GM18499 (cell line): Measurements from ENCODE around the gene REEP1.
"Not testable (repeated sequence)": the region's sequence is repeated elsewhere in the genome, so short reads cannot be mapped to it uniquely, and the experiment has no call there.

Experiments used
- ATAC-seq: cut with Tn5 transposase; IDR thresholded peaks from one replicate; pipeline ENCODE4 v1.9.1; 2021; ENCODE audit warnings: moderate number of reproducible peaks; ENCODE audit not compliant: insufficient read depth, unreplicated experiment

REEP1 gene

DNA sequence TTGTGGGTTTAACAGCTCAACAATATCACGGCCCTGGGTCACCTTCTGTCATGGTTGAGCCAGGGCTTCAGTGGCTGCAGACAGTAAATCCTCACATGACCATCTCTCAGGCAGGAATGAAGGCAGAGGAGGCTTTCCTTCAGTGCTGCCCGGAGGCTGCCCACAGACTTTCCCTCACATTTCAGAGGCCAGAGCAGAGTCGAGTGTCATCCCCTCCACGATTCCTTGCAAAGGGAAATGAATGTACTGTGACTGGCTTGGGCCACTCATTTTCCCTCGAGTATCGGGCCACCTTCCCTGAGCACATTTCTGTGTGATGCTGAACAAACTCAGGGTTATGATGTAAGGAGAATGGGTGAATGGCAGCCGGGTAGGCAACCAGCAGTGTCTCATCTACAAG is 10.0 kb upstream of the REEP1 start:
- no peak for ATAC-seq

DNA sequence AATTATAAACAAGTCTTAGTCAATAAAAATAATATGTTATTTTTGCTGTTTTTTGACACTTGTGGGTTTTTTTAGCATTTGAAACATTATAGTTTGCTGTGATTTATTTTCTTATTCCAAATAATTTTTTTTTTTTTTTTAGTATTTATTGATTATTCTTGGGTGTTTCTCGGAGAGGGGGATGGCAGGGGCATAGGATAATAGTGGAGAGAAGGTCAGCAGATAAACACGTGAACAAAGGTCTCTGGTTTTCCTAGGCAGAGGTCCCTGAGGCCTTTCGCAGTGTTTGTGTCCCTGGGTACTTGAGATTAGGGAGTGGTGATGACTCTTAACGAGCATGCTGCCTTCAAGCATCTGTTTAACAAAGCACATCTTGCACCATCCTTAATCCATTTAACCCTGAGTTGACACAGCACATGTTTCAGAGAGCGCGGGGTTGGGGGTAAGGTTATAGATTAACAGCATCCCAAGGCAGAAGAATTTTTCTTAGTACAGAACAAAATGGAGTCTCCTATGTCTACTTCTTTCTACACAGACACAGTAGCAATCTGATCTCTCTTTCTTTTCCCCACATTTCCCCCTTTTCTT is 8.5 kb upstream of the REEP1 start:
- not testable (repeated sequence) for ATAC-seq

DNA sequence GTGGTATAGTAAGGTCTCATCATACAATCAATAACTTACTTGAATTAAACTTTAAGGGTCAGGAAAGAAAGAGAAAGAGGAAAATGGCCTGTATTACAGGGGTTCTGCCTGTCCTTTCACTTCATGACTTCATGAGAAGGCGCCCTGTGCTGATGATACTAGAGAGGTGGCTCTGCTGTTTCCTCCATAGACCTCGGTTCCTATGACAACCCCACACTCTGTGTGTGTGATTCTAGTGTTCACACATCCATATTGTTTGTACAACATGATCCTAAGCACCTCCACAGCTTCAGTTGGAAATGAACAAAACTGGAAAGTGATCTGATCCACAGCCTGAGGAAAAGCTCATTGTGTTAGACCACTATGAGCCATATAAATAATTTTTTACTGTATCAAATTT is 7.0 kb upstream of the REEP1 start:
- no peak for ATAC-seq

DNA sequence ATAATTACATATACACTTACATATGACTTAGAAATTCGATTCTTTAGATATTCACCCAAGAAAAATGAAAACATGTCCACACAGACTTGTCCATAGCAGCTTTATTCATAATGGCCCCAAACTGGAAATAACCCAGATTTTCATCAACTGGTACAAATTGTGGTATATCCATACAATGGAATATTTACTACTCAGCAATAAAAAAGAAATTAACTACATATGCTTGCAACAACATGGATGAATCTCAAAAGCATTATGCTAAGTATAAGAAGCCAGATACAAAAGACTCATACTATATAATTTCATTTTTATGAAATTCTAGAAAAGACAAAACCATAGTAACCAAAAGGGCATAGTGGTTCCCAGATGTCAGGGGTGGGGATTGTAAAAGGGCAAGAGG is 5.1 kb upstream of the REEP1 start:
- ATAC-seq, result no peak

DNA sequence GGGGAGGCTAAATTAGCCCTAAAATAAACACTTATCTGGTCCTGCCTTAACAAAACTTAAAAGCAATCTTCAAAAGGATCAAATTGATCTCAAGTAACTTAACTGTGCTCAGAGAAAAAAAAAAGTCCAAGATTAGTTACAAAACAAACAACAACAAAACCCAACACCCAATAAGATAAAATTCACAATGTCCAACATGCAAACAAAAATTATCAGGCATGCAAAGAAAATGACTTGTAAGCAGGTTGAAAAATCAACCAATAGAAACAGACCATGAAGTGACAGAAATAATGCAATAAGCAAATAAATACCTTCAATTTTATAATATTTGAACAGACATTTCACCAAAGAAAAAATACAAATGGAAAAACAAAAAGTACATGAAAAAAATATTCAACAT is 4.0 kb upstream of the REEP1 start:
- ATAC-seq, result no peak

DNA sequence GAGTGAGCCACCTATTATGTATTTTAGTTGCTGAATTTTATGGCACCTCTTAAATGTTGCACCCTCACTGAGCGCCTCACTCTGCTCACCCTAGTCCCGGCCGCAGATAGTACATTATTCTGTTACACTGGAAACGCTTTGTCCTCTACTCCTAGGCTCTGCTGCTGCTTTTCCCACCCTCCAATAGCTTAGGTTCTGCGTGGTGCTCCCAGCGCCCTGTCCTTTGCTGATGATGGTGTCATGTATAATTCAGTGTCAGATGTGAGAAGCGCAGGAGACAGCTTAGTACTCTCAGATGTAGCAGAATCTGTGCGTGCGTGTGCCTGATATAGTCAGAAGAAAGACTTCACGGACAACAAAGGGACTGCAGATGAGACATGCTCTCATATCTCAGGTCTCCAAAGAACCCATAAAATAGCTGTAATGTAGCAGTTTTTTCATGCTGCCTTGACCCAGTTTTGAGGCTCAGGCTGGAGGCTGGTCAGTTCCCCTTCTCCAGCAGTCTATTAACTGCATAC is 1.4 kb upstream of the REEP1 start:
- no peak for ATAC-seq

DNA sequence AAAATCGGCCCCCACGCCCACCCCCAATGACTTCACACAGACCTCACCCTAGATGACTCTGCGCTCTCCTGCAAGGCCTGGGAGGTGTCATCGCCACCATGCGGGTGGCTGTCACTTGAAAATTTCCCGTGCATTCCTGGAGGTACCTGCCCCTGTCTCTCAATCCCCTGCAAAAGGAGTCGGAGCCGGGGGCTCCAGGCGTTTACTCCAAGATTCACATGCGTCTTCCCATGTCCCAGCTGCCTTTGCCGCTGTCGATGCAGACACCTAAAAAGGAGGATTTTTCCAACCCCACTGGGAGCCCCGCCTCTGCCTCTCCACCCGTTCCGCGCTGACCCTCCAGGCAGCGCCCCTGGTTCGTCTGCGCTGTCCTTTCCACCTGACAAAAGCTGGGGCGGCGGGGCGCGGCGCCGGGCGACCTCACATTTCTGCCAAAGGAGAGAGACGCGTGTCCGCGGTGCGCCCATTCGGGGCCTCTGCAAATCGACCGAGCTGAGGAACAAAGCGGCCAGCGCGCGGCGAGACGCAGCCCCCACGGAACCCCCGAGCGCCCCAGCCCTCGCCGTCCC is 667 bp downstream of the REEP1 start:
- no peak for ATAC-seq

DNA sequence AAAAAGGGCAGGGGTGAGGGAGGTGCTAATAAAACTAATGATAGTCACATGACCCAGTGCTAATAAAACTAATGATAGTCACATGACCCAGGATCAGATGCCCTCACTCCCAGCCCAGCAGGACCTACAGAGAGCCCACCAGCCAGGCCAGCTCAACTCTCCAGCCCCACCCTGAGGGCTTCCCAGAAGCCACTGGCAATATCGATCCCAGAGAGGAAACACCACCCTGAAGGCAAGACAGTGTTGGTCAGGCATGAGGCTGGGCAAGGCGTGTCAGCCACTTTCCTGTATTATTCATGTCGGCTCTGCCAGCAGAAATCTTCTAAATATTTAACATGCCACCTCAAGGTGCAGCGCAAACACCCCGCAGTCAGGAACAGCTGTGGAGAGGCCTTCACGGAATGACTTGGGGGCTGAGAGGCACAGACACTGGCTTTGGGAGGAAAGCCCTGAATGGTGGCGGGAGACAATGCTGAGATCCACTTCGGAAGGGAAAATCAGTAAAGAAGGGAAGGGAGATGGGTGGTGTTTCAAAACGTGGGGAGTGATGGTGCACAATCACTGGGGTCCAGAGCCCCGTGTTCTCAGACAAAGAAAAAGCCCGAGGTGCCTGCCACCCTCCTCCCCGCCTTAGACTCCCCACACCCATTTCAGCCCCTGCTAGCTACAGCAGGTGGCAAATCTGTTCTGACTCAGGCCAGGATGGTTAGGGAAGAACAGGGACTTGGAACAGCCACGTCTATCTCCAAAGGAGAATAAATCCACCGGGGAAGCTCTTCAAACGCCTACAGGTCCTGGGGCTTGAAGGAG is 1.4 kb downstream of the REEP1 start:
- ATAC-seq, result no peak

DNA sequence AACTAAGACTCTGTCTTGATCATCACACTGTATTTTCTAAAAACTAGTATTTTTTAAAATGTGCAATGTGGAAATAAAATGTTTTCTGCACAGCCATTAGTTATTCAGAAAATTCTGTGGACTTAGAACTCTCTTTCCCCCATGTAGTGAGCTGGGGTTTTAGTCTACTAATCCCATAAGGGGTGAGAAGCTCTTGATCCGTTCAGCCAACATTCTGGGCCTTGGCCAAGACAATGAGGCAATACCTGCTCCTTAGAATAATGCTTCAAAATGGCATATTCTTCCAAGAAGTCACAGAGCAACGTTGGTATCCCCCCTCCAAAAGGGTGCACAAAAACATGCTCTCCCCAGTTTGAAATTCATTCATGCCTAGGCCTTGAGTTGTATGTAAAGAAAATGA is 4.0 kb downstream of the REEP1 start:
- ATAC-seq, result no peak

DNA sequence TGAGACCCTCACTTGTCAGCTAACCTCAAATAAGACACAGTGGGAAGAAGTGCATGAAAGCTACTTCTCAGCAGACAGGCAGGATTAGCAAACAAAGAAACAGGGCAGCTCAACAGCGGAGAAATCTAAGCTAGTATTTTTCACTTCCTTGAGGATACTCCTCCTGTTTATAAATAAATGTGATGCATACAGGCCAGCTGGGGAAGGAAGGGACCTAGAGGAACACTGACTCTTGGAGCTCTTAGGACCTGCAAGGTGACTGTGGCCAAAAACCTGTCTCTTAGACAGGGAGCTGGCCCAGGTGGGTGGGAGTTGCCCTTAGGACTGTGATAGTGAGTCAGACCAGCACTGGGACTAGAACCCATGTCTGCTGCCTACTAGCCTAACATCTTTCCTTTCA is 4.8 kb downstream of the REEP1 start:
- ATAC-seq, result no peak

DNA sequence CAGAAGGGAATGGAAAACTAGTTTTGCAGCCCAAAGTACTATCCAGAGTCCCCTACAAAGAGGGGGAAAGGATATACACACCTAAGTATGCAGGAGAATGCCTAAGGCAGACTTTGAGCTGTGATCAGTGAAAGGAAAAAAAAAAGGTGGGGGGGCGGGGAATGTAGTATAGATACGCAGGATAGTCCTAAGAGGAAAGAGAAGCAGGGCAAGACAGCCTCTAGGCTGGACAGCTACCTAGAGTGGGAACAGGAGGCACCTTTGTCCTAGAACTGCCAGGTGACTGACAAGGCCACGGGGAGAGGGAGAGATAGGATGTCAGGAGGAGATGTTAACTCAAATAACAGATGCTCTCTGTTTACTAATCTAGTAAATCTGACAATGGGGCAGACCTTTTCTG is 6.0 kb downstream of the REEP1 start:
- ATAC-seq, result no peak

DNA sequence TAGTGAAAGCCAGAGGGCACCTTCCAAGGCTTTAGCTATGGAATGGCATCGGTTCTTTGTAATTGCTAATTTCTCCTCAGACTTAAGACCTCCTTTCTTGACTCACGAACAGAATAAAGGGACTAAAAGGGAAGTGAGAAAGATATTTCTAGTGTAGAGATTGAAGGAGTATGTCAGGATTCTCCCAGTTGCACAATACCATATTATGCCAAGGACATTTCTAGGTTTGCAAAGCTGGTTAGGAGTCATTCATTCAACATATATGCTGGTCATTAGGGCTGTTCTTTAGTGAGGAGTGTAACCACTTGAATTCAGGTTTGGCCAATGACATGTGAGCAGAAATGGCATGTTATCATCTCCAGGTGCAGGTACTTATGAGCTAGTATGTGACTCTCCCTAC is 7.4 kb downstream of the REEP1 start:
- ATAC-seq, result no peak

DNA sequence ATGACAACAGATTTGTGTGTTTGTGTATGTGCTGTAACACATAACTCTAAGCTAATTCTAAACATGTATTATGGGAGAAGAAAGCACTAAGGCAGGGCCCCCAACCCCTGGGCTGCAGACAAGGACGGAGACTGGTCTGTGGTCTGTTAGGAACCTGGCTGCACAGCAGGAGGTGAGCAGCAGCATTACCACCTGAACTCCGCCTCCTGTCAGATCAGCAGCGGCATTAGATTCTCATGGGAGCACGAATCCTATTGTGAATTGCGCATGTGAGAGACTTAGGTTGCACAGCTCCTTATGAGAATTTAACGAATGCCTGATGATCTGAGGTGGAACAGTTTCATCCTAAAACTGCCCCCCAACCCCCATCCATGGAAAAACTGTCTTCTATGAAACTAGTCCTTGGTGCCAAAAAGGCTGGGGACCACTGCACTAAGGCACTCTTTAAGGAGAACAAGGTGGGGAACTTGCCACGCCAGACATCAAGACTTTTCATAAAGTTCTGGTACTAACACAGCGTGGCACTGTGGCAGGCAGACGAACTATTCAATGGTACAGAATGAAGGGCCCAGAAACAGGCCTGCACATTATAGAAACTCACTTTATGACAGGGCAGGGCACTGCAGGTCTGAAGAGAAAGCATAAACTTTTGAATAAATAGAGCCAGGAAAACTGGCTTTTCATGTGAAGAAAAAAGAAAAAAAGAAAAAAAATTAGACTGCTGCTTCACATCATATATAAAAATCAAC is 14.0 kb downstream of the REEP1 start:
- no peak for ATAC-seq

DNA sequence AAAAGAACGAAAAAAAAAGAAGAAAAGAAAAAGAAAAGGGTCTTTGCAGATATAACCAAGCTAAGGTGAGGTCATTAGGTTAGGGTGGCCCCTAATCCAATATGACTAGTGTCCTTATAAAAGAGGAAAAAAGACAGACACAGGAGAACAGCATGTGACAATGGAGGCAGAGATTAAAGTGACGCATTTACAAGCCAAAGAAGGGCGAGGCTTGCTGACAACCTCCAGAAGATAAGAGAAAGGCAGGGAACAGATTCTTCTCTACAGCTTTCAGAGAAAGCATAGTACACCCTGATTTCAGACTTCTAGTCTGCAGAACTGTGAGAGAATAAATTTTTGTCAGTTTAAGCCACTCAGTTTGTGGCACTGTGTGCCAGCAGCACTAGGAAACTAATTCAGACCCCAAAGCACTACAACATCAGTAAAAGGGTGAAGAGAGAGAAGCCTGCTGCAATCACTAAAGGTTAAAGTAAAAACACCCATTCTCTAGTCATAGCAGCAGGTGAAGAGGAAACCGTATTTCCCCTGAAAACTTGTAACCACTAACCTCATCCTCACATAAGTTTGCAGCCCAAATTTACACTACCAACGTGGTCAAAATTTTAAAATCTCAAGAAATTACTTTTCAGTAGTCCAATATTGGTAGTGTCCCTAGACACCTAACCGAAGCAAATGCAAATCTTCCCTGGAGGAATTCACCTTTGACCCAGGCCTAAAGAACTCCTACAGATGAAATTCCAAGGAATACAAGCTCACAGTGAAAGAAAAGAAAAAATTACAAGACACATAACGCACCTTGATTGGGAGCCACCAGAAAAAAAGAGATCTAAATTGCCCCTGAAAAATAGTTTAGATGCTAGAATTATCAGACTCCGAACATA is 17.5 kb downstream of the REEP1 start:
- no peak for ATAC-seq

DNA sequence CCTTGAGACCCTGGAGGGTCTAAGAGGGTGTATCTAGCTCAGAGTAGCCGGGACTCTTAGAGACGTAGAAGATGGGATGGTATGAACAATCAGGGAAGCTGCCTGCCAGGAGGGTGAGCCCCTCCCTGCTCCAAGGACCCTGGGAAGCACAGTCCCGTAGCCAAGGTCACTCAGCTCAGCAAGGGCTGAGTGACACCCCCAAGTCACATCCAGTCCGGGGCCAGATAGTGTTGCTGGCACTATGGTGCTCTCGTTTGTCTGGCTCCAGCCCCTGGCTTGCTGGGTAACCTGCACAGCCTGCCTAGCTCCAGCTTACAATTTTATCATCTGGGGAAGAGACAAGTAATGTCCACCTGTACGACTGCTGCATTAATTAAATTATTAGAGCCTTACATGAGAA is 22.3 kb downstream of the REEP1 start:
- no peak for ATAC-seq

DNA sequence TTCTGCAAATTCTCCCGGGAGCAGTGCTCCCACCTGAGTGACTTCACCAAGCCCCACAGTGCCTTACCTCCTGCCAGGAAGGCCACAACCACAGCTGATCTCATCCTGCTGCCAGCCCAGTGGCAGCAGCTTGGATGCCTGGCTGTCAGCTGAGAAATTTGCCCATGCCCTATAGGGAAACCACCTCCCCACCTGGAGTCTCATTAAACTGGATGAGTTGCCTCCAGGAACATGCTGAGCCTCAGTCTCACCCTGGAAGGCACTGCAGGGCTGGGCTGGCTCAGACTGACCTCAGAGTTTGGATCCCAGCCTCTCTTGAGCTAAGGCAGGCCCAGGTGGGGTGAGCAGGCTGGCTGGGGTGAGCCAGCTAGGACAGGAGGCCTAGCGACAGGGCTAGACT is 23.3 kb downstream of the REEP1 start:
- ATAC-seq, result no peak

DNA sequence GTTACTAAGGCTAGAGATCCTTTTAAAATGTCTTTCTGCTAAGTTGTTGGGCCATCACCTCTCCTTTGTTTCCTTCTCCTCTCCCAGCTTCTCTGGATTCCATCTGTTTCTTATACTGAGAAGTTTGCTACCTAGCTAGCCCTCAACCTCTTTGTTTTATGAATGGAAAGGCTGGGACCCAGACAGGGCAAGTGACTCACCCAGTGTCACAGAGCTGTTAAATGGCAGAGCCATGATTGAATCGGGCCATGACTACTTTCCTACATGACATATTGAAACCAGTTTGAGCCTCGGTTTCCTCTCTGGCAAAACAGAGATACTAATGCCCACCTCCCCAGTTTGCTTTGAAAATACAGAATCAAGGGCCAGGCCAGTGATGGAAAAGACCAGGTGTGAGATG is 24.1 kb downstream of the REEP1 start:
- no peak for ATAC-seq

DNA sequence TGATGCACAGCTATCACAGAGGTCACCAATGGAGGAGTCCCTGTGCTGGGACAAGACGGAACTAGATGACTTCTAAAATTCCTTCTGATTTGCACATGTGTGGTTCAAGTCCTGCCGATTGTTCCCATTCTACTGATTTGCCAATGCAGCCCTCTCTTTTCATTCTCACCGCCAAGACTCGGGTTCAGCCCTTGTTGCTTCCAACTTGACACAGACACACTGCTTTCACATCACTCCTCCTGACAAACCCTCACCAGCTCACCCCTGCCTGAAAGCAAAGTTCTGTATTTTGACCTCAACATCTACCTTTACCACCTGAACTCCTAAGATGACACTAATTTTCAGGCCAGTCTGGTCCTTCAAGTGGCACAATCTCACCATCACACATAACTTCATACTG is 25.5 kb downstream of the REEP1 start:
- ATAC-seq, result no peak

DNA sequence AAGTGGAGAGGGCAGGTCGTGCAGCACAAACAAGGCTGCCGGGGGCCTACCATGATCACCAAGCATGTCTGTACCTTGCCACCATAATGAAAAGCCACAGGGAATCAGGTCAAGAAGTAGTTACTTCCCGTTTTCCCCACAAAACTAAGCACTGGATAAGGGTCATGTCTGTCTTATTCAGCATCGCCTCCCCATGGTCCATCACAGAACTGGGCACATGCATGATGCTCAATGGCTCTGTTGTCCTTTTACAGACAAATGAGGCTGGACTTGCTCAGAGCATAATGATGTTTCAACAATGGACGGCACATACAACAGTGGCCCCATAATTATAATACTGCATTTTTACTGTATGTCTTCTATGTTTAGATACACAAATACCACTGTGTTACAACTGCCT is 27.5 kb downstream of the REEP1 start:
- no peak for ATAC-seq
